Dedifferentiated amniotic fluid mesenchymal stem cell (primary cell): ENCODE results near the gene PTPRM.

Source experiments
- DNase-seq: peaks from one replicate; pipeline ENCODE4 v3.0.0-alpha.2; 2016; ENCODE audit errors: extremely low spot score

The PTPRM gene

DNA sequence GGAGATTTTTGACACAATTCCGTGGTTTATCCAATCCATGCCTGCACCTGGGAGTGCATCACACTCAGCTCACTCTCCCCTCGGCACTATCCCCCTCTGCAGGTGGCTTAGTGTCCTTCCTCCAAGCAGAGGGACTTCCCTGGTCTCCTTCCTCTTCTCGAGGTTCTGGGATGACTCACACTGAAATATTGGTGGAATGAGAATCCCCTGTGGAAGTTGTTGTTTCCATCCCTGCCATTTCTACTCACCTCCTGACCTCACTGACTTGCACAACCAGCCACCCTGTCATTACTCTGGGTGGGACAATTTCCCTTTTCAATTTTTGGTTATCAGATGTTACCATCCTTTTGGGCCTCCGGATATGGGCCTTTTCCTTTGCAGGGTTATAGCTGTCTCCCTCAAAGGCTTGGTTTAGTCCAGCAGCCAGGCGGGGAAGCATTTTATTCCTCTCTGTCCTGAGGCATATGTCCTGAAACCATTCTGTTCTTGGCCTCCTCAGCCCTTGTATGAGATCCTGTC, 59.9 kb downstream of the PTPRM start:
- peak; percentile 26 for DNase-seq

DNA sequence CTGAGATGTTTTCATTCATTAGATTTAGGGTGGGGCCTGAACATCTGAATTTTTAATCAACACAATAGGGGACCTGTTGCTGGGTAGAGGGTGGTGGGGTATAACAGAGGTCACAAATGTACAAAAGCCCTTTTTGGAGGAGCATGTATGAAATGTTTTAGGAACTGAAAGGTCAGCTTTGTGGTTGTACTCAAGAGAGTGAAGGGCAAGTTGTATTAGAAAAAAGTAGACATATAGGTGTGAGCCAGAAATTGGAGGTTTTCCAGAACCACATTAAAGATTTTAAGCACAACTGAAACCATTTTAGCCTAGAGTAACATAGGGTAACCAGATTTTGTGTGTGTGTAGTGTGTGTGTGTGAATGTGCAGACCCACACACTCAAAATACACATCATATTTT, 62.3 kb downstream of the PTPRM start:
- no peak for DNase-seq

DNA sequence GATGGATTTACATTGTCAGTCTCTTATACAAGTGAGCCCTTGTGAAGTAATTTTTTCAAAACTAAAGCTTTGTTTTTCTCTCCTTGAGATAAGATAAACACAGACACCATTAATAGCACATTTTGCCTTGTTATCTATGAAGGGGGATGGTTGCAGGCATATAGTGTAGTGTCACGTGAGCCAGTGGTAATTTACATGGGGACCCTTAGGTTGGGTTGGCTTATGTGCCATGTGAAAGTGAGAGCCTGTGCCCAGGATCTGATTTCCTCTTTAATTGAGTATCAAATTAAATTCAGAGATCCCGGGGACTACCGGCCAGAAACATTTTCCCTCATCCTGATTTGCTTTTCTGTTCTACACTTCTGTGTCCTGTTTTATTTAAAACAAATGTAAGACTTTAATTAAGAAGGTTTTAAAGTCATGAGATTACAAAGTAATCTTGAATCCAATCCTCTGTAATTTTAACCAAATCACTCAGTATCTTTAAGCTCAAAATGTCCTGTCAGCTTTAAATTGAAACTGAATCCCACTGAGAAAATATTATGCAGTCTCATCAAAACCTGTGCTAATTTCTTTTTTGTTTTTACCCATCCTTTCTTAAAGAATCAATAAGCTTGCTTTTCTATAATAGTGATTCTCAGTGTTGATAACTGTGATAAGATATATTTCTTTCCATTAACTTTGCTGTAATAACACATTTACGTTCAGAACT, 63.8 kb downstream of the PTPRM start:
- DNase-seq = no peak

DNA sequence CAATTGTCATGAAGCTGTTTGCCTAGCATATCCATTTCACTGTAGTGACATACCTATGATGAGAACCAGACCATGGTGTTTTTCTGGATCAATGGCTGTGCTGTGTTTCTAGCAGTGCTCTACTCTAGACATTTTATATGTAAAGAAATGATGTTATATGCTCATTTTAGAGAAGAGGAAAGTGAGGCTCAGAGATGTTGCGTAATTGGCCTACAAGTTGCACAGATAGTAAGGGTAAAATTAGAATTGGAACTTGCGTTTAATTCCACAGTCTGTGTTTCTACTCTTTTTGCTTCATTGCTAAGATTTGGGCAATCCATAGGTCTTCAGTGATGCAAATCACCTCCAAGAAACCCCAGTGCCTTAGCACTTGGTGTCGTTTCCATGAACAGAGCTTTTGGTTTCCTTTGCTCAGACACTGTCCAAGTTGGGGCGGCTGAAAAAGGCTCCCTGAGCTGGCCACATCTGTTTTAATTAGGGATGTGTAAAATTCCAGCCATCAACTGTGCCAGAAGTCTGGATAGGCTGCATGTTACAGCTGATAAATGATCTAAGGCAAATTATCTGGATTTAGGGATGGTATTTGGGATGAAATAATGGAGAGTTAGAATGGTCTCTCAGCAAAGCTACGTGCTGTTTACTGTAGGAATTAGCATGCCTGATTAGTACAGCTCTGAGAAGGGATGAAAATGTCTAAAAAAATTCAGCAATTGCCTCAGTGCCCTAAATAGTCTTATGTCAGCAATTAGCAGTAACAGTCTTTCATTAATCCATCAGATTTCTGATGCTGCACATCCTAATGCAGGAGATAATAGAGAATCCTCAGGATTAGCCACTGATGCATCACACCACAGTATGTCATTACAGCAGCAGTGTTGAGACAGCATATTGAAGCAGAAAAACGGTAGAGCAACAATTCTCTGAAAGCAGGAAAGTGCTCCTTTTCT, 65.3 kb downstream of the PTPRM start:
- no peak for DNase-seq

DNA sequence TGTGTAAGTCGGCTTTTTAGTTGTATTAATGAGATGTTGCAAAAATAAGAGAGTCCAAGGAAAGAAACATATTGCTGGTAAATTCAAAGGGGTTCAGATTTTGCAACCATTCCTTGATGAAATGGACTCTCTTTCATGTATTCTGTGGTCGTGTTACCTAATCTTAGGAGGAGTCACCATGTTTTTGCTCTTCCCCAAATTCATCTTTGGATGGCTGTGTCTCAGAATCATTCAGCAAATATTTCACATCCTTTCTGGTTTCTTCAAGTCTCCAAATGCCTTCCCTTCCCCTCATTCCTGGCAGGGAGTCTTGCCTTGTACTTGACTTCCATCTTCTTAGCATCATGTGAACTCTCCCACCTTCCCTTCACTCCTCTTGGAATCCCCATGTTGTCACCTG, 66.1 kb downstream of the PTPRM start:
- no peak for DNase-seq

DNA sequence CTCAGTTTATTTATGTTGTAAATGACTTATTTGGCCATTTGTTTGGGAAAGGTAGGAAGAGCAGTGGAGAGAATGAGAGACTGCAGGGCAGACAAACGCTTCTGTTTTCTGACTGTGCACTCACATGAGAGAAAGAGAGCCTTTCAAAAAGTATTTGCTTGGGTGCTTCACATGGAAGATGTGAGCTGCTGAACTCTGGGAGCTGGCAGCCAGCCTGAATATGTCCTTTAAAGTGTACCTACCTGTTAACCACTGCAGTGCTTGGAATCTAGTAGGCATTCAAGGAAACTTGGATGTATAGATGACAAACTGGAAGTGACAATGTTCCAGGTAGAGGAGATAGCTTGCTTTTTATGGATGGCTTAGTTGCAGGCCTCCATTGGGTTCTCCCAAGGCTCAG, 68.8 kb downstream of the PTPRM start:
- DNase-seq = no peak

DNA sequence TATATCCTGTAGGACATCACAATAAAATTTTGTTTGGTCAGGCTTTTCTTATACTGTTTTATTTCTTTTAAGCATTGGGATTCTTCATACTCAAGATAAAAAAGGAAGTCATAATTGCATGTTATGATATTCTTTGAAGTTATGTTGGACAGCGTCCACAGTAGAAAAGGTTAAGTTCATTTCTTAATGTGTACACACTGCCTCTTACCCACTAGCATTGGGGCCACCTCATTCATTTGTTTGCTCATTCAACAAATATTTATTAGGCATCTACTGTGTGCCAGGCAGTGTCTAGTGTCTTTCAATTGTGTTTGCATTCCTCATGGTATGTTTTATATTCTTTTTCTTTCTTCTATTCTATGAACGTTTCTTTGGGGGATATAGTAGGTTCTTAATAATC, 70.2 kb downstream of the PTPRM start:
- DNase-seq = no peak

DNA sequence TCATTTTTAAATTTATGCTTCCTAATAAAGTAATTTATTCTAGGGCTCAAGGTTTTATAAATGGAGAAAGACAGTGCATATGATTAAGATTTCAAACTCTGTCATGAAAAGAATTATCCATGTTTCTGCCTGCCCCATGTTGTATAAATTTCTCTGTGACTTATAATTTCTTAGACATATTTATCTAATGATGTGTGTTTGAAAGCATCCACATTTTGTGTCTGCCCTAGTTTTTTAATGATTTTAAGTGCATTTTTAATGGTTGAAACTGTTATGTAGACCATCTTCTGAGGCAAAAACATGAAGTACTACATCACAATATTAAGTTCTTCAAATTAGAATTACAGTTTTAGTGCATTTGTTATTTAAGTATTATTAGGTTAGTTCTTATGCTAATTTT, 71.2 kb downstream of the PTPRM start:
- DNase-seq = no peak

DNA sequence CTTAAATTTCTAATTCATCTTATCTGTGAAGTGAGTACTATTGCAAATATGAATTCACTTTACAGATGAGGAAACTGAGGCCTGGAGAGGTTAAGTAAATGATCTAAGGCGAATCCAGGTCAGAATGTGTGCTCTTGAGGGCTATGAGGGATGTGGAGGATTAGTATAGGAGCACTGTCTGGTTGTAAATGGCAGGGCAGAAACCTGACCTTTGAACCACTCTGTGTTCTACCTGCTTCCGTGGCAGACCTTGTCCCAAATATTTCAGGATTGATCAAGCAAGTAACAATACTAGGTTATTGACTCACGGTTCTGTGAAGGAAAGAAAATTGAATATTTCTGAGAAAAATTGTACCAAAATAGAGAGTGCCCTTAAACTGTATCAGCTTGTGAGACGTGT, 74.7 kb downstream of the PTPRM start:
- DNase-seq = no peak

DNA sequence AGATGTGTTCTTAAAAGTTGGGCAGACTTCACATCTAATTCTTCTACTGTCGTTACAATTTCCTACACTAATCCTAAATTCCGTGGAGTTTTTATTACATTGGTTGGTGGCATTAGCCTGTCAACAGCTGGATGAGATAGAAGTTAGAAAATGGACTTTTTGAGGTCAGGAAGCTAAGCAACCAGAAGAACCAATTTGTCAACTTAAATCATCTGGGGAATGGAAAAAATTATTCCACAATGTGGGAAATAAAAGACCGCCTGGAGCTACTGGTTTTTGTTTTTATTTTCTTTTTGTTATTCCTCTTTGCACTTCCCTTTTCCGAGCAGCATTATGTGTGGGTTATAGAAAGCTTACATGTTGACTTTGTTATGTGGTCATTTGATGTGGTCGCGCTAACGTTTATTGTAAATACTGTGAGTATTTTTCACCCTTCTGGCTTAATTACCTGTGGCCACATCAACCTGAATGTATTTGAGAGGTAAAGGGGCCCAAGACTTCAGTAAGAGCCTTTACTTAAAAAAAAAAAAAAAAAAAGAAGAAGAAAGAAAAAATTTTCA, 75.3 kb downstream of the PTPRM start:
- DNase-seq = no peak

DNA sequence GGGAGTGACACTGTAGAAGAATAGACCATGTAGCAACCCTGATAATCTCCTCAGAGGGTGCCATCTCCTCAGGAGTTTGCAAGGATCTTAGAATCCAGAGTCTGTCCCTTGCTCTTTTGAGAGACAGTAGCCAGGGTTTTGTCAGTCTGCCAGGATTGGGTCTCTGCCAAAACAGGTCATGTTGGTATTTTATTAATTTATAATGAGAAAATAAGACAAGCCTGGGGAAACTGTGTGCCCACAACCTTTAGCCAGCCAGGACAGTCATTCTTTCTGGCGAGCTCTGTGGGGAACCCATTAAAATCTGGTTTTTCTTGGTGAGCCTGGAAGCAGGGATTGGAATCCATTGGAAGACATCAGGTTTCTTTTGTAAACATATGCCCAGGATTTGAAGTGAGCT, 78.6 kb downstream of the PTPRM start:
- DNase-seq = no peak

DNA sequence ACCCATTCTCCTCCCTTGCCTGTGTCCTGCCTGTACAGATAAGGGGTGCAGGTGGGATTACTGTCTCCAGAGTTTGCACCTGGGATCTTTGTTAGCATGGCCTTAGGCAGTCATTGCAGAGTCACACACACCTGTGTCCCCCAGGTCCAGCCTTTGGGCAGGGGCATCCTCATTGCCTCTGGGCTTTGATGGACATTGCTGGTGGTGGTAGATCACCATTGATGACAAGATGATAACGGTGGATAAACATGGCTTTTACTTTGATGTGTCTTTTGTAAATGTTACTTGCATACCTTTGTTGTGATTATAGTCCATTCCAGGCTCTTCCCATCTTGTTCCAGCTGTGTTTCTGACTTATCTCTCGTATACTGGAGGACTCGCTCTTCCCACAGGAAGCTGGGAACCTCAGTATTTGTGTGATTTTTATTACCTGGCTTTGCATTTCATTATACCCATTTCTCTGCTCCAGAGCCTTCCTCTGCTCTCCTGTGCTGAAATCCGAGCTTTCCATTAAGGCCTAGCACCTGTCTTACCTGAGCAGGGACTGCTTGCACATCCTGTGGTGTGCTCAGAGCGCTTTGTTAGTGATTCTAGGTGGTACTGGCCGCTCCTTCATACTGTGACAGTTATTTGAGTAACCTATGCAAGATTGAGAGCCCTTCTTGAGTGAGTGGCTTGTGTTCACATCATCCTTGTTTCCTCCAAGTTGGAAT, 79.2 kb downstream of the PTPRM start:
- DNase-seq = no peak

DNA sequence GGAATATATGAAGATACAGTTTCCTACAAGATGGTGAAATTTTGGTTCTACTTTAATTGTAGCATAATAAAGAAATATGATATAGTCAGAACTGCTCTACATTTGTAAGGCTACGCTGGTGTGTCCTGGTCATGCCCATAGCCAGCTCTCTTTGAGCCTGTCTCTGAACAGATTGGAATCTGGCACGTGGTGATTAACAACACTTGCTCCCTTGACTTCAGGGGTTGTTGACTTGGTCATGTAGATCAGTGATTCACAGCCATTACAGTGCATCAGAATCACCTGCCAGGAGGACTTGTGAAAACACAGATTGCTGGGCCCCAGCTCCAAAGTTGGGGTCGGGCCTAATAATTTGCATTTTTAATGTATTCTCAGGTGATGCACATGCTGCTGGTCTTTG, 80.4 kb downstream of the PTPRM start:
- DNase-seq = no peak

DNA sequence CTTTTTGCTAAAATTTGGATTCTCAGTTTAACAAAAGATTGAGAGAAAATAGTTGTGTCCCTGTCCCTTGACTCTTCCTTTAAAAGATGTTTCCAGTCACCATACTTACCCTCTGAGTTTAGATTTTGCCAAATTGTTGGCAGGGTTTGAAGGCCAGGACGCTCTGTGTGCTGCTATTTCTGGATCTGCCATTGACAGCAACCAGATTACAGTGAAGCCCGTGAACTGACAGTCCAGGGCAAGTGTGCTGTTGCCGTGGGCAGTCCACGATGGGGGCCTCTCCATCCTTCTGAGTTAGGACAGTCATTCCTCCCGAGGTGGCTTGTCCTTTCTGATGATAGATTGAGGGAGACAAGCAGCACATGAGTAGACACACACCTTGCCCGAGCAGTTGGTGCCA, 89.9 kb downstream of the PTPRM start:
- no peak for DNase-seq

DNA sequence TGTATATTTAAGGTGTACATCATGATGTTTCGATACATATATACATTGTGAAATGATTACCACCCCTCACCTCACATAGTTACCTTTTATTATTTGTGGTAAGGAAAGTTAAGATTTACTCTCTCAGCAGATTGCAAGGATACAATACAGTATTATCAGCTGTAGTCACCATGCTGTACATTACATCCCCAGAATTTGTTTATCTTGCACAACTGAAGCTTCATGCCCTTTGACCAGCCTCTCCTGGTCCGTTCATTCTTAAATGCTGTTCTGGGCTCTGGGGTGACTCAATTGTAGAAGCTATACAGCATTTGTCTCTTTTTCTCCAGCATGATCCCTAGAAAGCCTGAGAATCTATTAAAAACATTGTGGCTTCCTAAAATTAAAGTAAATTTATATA, 90.8 kb downstream of the PTPRM start:
- no peak for DNase-seq

DNA sequence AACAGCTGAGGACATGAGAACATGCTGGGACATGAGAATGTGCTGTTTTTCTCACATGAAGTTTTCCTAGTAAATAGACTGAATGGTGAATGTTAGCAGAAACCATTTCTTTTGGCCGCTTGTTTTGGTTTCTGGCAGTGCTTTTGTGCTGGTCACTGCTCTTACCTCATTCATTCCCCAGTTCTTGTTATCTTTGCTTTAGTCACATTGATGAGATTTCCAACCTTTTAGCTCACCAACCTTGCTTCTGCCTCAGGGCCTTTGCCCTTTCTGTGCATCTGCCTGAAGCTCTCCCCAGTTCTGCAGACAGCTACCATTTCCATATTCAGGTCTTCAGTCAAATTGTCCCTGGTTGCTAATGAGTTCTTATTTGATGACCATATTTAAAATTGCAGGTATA, 91.6 kb downstream of the PTPRM start:
- no peak for DNase-seq

DNA sequence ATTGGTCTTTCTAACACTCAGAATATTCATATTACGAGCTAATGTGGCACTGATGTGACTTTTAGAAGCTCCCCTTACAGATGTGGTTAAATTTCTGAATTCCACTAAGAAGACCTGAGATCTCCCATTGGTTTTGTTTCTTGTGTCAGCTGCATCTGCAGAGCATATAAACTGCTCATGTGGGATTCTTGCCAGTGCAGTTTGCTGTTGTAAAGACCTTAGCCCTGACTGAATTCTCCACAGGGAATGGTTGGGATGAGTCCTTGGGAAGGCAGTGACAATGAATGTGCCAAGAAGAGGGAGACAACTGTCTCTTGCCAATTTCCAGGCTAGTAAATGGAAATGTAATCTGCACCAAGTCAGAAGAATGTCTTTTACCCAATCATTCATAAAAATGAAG, 94.1 kb downstream of the PTPRM start:
- DNase-seq = no peak

DNA sequence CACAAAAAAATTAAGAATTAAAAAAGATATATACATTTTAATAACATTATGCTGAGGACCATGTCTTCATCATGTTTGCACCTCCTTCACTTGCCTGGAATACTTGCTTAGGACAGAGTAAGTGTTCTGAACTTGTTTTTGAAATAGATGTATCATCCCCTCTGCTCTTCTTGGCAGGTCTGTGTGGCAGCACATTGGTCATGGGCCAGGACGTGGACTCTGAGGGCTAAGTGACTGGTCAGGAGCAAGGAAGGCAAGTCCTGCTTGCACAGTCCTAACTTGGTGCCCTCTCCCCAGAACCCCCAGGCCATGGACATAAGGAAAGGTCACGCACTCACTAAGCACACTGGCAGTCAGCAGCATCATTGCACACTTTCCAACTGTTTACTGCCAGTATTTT, 95.8 kb downstream of the PTPRM start:
- DNase-seq = no peak

DNA sequence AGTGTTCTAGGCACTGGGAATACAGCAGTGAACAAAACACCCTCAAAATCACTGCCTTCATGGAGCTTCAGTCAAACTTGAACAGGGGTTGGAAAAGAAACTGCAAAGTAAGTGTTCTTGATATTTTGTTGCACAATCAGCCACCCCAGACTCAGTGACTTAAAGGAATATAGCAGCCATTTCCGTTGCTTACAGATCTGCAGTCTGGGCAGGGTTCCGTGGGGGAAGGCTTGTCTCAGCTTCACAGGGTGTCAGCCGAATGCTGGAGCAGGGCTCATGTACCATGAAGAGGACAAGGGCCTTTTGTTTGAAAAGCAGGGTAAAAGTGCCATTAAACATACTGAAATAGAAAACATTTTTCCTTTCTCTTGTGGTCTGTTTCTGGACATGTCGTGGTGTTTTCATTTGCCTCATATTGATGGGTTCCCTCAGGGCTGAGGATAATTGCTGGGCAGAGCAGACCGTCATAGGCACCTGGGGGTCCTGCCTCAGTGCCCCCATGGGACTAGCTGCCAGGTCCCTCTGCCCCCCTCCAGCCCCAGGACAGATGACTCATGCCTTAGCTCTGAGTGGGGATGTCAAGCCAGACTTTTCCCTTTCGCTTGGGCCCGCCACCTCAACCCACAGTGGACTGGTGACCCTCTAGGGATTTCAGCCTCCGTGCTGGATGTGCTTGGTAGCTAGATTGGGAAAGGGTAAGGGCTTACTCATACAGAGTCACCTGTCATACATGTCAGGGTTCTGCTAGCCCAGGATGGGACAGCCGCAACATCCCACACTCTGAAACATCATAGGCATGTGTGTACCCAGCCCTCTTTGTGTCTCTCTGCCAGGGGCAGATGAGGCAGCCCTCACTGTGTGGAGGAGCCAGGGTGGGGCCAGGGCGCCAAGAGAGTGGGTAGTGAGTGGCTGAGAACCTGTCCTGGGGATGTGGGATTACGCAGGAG, 96.5 kb downstream of the PTPRM start:
- no peak for DNase-seq

DNA sequence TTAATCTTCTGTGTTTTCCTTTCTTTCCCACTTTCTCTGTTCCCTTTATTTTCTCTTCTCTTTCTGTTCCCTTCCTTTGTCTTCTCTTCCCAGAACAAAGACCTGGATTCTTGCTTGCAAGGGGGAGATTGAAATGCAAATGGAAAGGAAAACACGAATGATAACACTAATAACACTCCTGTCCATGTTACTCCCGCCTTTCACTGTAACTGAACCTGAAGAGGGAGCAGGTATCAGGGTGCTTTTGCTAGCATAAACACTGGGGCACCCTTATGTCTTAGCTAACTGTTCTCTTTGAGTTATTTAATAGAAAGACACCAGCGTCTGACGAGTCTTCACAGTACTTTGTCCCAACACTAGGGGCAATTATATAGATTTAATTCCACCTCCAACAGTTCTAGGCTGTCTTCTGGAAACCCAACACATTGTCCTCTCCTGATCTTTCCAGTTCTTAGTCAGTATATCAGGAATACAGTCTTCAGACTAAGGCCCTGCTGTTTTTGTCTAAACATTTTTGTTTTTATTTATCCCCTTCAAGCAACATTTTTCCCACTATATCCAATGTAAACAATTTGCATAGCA, 99.2 kb downstream of the PTPRM start:
- no peak for DNase-seq

DNA sequence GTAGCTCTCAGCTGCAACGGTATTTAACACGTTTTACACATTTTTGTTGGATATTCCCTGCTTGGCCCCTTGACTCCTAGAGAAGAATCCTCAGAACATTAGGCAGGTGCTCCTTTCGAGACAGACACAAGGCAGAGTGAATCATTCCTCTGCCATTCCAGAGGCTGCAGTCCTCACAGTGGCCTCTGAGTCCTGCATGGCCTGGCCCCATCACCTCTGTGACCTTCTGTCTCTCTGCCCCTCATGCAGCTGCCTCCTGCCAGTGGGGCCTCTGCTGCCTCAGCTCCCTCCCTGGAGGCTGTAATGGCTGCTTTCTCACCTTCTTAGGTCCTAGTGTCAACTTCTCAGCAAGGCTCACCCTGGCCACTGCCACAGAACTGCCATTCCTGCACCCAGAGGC, 101.3 kb downstream of the PTPRM start:
- DNase-seq = no peak
